Parathyroid adenoma (tissue), 2 donors: Measurements from ENCODE around the gene KRT3.

Source experiments
- H2AFZ ChIP-seq: fragments of 300-600 bp; sonication (generic); one replicate; pipeline ENCODE4 v1.7.0; 2017; ENCODE audit warnings: antibody characterized with exemption, mild to moderate bottlenecking
- H3K27ac ChIP-seq: fragments of 300-600 bp; sonication (generic); one replicate; pipeline ENCODE4 v1.7.0; 2017
- H3K27me3 ChIP-seq: fragments of 300-600 bp; sonication (generic); one replicate; pipeline ENCODE4 v1.7.0; 2017; ENCODE audit warnings: low read length; ENCODE audit not compliant: control insufficient read depth, insufficient read depth
- H3K36me3 ChIP-seq: fragments of 300-600 bp; sonication (generic); one replicate; pipeline ENCODE4 v1.7.0; 2017; ENCODE audit warnings: low read length; ENCODE audit not compliant: control insufficient read depth, insufficient read depth
- H3K4me1 ChIP-seq: fragments of 300-600 bp; sonication (generic); one replicate; pipeline ENCODE4 v1.7.0; 2017; ENCODE audit warnings: control low read depth
- H3K4me2 ChIP-seq: fragments of 300-600 bp; sonication (generic); one replicate; pipeline ENCODE4 v1.7.0; 2017; ENCODE audit warnings: low read length
- H3K4me3 ChIP-seq: fragments of 300-600 bp; sonication (generic); one replicate; pipeline ENCODE4 v1.7.0; 2017; ENCODE audit warnings: low read depth, low read length
- H3K79me2 ChIP-seq: fragments of 300-600 bp; sonication (generic); one replicate; pipeline ENCODE4 v1.7.0; 2017; ENCODE audit warnings: control low read depth
- H3K9ac ChIP-seq: fragments of 300-600 bp; sonication (generic); one replicate; pipeline ENCODE4 v1.7.0; 2017; ENCODE audit warnings: mild to moderate bottlenecking
- H3K9me3 ChIP-seq: fragments of 300-600 bp; sonication (generic); one replicate; pipeline ENCODE4 v1.7.0; 2017; ENCODE audit warnings: low read length; ENCODE audit not compliant: control insufficient read depth
- CTCF ChIP-seq: fragments of 300-600 bp; sonication (generic); IDR thresholded peaks from one replicate; pipeline ENCODE4 v1.7.0; 2017; ENCODE audit warnings: antibody characterized with exemption, mild to moderate bottlenecking
- donor health status: primary hyperparathyroidism.

KRT3 gene

GRCh38 chr12:52823761-52824450 is 28.0 kb upstream of the KRT3 start:
- Histone ChIP-seq H3K9me3 (no peaks in the 10 kb centered on the region), H3K27me3 (no peaks in the 10 kb centered on the region), H3K4me2 (no peak overlapping the region), H3K4me1 (peaks cover 4% of the 10 kb centered on the region), H3K79me2 (no peaks in the 10 kb centered on the region), H3K4me3 (no peak overlapping the region), H3K9ac (no peak overlapping the region), H2AFZ (no peak overlapping the region), H3K36me3 (no peaks in the 10 kb centered on the region), H3K27ac (no peak overlapping the region)
- TF ChIP-seq CTCF = no peak

GRCh38 chr12:52822771-52823510 is 27.0 kb upstream of the KRT3 start:
- Histone ChIP-seq H3K9me3 (no peaks in the 10 kb centered on the region), H3K36me3 (no peaks in the 10 kb centered on the region), H3K4me3 (no peak overlapping the region), H3K4me1 (peaks cover 11% of the 10 kb centered on the region), H3K4me2 (no peak overlapping the region), H3K27ac (no peak overlapping the region), H3K27me3 (no peaks in the 10 kb centered on the region), H2AFZ (no peak overlapping the region), H3K79me2 (no peaks in the 10 kb centered on the region), H3K9ac (no peak overlapping the region)
- TF ChIP-seq CTCF = no peak

DNA sequence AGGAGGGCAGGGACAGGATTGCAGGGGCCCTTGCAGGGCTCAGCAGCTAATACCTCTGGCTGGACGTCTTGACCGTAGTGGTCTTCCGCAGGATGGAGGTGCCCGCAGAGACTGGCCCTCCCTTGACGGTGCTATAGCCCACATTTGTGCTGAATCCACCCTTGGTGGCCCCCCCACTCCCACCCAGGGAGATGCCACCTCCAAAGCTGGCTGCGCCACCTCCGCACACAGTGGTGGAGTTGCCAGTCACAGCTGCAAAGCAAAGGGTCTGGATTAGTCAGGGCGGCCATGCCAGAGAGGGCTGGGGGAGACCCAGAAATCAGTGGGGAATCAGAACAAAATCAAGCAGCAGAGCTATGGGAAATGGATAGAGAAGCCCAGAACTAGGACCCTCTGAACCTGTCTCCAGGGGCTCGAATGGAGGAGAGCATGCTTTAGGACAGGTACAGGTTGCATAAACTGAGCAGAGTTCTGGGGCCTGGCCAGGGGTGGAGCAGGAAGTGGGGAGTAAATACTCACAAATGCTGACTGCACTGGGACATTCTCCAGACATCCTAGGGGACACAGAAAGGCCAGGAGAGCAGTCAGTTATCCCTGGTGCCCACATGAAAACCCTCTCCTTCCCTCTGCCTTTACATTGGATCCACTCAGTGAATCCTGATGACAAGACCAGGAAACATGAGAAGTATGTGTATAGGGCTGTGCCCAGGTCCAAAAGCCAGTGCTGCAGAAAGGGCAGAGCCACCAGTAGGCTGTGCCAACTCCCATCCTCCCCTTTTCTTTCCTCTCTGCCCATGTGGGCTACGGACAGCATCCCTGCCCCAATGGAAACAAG is 26.1 kb upstream of the KRT3 start:
- H3K4me2 ChIP-seq = no peak overlapping the region
- no peaks in the 10 kb centered on the region for H3K36me3 ChIP-seq
- H2AFZ ChIP-seq = no peak overlapping the region
- H3K79me2 ChIP-seq = no peaks in the 10 kb centered on the region
- H3K27ac ChIP-seq = no peak overlapping the region
- no peak overlapping the region for H3K4me3 ChIP-seq
- no peak for TF ChIP-seq CTCF
- H3K27me3 ChIP-seq = no peaks in the 10 kb centered on the region
- peaks cover 11% of the 10 kb centered on the region for H3K4me1 ChIP-seq
- no peak overlapping the region for H3K9ac ChIP-seq
- H3K9me3 ChIP-seq = no peaks in the 10 kb centered on the region

DNA sequence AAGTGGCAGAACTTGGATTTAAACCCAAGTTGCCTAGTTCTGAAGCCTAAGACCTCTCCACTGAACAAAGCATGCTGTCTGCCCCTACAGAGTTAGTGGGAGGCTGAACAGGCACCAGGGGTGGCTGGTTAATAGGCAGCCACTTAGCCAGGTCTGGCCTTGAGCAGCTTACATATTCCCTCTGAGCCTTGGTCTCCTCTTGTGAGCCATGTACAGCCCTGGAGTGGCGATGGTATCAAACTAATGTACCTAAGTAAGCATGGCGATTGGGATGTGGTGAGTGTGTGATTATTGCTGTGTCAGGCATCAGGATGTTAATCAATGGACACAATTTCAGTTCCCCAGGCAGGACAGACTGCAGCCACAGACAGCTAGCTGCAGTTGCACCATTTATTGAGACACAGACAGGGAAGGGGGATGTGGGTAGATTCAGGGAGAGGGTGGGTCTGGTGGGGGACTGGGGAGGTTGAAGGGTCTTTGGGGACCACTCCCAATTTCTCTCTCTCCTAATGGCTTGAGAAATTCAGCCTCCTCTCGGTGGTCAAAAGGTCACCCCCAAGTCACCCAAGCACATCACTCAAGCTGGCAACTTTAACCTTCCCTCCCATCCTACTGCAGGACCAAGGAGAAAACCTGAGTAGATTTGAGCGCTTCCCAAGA is 25.3 kb upstream of the KRT3 start:
- Histone ChIP-seq H3K4me3 (no peak overlapping the region), H3K27ac (no peak overlapping the region), H2AFZ (no peak overlapping the region), H3K9ac (no peak overlapping the region), H3K36me3 (no peaks in the 10 kb centered on the region), H3K79me2 (no peaks in the 10 kb centered on the region), H3K27me3 (no peaks in the 10 kb centered on the region), H3K4me1 (peaks cover 11% of the 10 kb centered on the region), H3K4me2 (no peak overlapping the region), H3K9me3 (no peaks in the 10 kb centered on the region)
- no peak for TF ChIP-seq CTCF
